DND-41 (cell line): ENCODE measurements around the gene CTIF.

Experiments
- EZH2 ChIP-seq: IDR thresholded peaks from 3 replicates; pipeline ENCODE4 v1.6.1; 2012; ENCODE audit warnings: borderline replicate concordance, low read depth, mild to moderate bottlenecking, moderate library complexity, low read length, inconsistent platforms; ENCODE audit not compliant: severe bottlenecking
- TF ChIP-seq, protein P1 (sequence below): IDR thresholded peaks from 2 replicates; pipeline ENCODE4 v1.5.1; 2012; ENCODE audit warnings: borderline replicate concordance, low read length, moderate library complexity, mild to moderate bottlenecking; ENCODE audit not compliant: poor library complexity, severe bottlenecking; ENCODE audit errors: extremely low read depth

DNA sequence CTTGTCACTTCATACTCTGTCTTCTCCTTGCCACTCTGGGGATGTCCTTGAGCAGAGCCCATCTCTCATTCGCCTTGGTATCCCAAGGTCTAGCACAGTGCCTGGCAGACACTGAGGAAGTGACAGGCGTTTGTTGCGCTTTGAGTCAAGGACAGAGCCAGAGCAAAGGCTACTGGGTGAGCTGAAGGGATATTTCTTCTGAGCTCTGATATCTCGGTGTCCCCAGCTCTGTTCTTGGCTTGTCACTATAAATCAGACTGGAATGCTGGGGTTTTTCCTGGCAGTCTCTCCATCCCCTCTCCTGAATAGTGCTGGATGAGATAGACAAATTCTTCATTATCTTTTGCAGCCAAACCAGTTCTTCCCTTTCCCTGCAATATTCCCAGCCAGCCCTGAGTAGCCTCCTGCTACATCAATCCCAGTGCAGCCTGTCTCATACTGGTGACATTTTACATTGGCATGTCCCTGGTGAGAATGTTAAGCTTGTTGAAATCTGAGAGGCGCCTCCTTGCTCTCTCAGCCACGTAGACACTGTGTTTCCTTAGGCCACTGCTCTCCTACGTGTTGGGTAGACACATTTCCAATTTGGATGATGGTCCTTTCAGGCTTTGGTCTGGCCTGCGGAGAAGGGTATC, 61.7 kb downstream of the CTIF start:
- TF ChIP-seq, protein P1, sequence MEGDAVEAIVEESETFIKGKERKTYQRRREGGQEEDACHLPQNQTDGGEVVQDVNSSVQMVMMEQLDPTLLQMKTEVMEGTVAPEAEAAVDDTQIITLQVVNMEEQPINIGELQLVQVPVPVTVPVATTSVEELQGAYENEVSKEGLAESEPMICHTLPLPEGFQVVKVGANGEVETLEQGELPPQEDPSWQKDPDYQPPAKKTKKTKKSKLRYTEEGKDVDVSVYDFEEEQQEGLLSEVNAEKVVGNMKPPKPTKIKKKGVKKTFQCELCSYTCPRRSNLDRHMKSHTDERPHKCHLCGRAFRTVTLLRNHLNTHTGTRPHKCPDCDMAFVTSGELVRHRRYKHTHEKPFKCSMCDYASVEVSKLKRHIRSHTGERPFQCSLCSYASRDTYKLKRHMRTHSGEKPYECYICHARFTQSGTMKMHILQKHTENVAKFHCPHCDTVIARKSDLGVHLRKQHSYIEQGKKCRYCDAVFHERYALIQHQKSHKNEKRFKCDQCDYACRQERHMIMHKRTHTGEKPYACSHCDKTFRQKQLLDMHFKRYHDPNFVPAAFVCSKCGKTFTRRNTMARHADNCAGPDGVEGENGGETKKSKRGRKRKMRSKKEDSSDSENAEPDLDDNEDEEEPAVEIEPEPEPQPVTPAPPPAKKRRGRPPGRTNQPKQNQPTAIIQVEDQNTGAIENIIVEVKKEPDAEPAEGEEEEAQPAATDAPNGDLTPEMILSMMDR, result no peak
- TF ChIP-seq EZH2, result no peak
